Activated CD4-positive, alpha-beta T cell treated with anti-CD3 and anti-CD28 coated beads for 4 hours (primary cell): ENCODE results near the gene PREX1.

ENCODE experiments used
- DNase-seq, 2 donors: peaks; one replicate each; pipeline ENCODE4 v3.0.0-alpha.2; 2020

The PREX1 gene

GRCh38 chr20:48596334-48596898 is 231.4 kb downstream of the PREX1 start:
- no peak for DNase-seq

- DNase-seq: no peak
These were observed 232.1 kb downstream of the PREX1 start for GRCh38 chr20:48595495-48596333.

DNA sequence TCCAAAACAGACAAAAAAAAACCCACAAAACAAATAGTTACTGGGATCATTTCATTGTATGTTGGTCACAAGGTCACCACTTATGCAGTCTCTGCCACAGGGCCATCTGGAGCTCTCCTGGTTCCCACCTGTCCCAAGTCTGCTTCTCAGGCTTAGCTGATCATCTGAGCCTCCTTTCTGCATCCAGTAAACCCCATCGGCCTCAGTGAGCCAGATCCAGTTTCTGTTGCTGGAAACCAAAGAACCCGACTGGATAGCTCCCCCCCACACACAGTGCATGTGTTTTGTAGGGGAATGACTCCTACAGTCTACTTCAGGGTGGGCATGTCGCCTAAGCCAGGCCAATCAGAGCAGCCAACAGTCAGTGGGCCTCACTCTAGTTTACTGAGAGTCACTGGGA is 233.3 kb downstream of the PREX1 start:
- DNase-seq: no peak

GRCh38 chr20:48592107-48592940 is 235.5 kb downstream of the PREX1 start:
- no peak for DNase-seq

DNA sequence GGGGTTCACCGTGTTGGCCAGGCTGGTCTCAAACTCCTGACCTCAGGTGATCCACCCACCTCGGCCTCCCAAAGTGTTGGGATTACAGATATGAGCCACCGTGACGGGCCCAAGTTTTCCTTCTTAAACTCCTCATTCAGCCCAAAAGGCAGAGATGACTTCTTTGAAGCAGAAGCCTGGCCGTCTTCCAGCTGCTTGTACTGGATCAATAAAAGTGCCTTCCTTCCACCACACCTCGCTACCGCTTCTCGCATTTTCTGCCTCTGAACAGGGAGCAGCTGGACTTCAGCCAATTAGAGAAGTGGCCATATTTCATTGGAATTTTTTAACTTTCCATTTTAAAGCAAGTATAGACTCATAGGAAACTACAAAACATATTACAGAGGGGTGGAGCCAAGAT is 241.1 kb downstream of the PREX1 start:
- DNase-seq: no peak

GRCh38 chr20:48585061-48585870 is 242.5 kb downstream of the PREX1 start:
- DNase-seq: no peak

DNA sequence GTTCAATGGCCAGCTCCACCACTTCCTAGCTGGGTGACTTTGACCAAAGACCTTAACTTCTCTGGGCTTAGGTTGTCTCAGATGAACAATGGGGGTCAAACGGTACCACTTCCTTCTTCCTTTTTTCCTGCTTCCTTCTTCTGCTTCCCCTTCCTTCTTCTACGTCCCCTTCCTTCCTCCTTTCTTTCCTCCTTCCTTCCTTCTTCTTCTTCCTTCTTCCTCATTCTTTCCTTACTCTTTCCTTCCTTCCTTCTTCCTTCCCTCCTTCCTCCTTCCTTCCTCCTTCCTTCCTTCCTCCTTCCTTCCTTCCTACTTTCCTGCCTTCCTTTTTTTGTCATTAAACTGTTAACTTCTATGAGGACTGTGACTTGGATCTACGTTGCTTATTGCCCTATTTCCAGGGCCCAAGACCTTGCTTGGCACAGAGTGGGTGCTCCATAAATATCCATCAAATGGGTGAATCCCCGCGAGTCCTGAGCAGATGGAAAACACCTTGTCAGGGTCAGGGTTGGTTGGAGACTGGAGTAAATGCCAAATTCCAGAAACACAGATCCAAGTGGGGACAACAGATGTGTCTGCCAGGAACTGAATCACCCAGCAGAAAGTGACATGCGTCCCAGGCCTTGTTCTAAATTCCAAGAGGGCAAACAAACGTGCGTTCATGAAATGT is 243.3 kb downstream of the PREX1 start:
- no peak for DNase-seq

DNA sequence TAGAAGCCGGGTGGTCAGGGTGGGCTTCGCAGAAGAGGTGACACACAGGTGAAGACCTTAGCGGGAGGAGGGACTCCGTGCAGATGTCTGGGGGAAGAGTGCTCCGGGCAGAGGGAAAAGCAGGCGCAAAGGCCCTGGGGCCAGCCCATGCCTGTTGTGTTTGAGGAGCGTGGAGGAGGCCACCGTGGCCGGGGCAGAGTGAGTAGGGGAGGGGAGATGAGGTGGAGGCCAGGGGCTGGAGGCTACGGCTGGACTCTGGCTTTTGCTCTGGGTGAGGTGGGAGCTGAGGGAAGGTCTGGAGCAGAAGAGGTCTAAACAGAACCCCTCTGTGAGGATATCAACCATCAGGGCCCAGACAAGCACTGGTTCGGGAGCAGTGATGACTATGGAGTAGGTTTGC is 244.0 kb downstream of the PREX1 start:
- DNase-seq: no peak

DNA sequence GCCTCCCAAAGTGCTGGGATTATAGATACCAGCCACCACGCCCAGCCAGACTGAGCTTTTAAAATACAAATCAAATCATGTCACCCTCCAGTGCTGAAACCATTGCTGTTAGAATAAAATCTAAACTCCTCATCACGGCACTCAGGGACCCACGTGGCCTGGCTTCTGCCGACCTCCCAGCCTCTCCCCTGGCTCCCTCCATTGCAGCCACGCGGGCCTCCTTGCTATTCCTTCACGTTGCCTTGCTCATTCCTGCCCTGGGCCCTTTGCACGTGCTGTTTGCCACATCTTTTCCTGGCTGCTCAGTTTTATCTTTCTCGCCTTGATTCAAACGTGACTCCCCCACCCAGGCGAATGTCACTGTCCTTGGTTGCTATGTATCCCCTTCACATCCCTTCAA is 244.6 kb downstream of the PREX1 start:
- no peak for DNase-seq

GRCh38 chr20:48582673-48582985 is 245.2 kb downstream of the PREX1 start:
- DNase-seq: no peak

DNA sequence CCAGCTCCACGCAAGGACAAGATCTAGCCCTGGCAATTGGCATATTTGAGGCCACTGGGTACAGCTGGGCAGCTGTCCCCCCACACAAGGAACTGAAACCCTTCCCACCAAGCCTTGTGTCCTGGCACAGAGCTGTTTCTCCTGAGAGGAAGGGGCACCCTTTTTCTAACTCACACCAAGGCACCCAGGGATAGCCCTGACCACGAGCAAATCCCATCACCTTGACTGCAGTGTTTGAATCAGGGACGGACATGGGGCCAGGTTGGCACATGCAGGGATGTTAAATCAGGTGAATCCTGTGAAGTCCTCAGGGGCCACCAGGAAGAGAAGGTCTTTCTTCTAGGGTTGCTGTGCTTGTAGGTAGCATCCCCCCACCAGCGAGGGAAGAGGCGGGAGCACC is 246.6 kb downstream of the PREX1 start:
- DNase-seq: no peak

DNA sequence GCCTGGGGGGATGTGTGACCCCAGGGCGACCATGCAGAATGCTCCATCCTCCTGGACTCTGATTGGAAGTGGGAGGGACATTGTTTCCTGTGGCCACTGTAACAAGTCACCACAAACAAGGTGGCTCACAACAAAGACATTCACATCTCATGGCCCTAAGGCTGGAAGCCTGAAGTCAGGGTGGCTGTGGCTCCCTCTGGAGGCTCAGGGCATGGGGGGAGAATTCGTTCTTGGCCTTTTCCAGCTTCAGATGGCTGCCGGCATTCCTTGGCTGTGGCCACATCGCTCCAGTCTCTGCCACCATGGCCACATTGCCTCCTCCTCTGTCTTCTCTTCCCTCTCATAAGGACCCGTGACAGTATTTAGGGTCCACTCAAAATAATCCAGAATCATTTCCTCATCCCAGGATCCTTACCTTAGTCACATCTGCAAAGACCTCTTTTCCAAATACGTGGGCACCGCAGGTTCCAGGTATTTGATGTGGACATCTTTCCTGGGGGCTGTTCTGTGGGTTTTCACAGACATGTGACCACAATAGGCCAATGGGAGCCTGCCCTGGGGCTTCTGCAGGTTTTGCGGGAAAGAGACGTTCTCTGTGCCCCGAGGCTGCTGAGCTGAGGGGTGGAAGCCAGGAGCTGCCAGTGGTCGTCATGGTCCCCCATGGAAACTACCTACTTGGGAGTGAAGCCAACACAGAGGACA is 249.3 kb downstream of the PREX1 start:
- no peak for DNase-seq

DNA sequence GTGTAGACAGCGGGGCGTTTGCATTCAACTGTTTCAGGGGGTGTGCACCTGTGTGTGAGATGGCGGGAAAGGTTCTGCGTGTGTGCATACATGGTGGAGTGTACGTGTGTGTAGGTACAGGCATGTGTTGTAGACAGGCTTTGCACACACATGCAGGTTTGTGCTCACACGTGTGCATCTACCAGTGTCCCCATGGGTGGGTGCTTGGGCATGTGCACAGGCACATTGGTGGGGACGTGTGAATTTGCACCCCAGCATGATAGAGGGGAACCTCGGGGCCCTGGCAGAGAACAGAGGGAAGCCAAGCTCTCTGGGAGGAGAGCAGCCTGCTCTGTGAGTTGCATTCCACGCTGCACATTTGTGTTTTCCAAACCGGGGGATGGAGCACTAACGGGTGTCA is 250.2 kb downstream of the PREX1 start:
- no peak for DNase-seq

DNA sequence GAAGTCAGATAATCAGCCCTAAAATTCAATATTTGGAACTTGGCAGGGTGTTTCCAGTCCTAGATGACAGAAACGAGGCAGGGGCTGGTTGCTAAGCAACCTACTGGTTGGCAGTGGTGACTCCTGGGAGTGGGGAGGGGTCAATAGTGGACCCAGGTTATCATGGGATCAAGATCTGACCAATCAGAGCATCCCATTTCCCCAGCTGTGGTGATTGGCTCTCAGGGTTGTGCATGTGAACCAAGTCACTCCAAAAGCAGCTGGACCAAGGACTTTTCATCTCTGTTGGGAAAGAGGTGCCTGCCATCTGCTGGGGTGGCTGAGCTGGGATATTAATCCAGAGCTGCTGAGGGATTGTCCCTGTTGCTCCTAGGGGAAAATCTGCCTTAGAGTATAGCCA is 253.4 kb downstream of the PREX1 start:
- DNase-seq: no peak
